ENCODE measurements around the gene ANXA10.

DNA sequence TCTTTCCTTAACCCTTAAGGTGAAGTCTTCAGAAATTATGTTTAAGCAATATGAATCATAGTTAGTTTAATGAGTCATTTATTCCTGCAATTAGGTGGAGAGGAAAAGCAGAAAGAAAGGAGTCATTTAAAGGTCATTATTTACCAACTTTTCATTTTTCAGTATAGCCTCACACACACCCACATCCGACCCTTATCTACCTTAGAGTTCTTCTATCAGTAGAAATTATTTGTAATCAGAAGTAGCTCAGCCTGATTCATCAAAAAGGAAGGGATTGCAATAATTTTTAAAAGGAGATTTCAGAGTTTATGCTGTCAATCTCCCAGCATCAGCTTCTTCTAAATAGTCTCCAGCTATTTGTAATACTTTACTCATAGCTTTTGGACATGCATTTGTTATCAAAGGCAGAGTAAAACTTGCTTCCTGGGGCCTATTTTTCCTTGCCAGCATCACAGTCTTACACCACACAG lies 5.9 kb downstream of the ANXA10 start:
- TF ChIP-seq, protein P1, sequence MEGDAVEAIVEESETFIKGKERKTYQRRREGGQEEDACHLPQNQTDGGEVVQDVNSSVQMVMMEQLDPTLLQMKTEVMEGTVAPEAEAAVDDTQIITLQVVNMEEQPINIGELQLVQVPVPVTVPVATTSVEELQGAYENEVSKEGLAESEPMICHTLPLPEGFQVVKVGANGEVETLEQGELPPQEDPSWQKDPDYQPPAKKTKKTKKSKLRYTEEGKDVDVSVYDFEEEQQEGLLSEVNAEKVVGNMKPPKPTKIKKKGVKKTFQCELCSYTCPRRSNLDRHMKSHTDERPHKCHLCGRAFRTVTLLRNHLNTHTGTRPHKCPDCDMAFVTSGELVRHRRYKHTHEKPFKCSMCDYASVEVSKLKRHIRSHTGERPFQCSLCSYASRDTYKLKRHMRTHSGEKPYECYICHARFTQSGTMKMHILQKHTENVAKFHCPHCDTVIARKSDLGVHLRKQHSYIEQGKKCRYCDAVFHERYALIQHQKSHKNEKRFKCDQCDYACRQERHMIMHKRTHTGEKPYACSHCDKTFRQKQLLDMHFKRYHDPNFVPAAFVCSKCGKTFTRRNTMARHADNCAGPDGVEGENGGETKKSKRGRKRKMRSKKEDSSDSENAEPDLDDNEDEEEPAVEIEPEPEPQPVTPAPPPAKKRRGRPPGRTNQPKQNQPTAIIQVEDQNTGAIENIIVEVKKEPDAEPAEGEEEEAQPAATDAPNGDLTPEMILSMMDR (conservative IDR thresholded peaks at IDR 0.05; ENCODE audit: low read length) = no peak
- TF ChIP-seq EZH2phosphoT487 (IDR thresholded peaks at IDR 0.05; ENCODE audit: borderline replicate concordance, low read depth, low read length) = no peak

Data from OCI-LY7 (cell line).